Right lobe of liver (tissue), 4 donors: Measurements from ENCODE around the gene CYP4F8.

ENCODE experiments used
- CTCF ChIP-seq, 4 donors: fragments of 200-600 bp in 3 of 4; fragments of 450-650 bp in 1 of 4; IDR thresholded peaks; one replicate each; pipeline versions ENCODE4 v1.5.1 to v1.8.0; 2016 to 2022; ENCODE audit warnings: antibody characterized with exemption in 4 of 4, mild to moderate bottlenecking in 2 of 4
- POLR2A ChIP-seq: fragments of 450-650 bp; IDR thresholded peaks from one replicate; pipeline ENCODE4 v1.6.1; 2017; ENCODE audit warnings: antibody characterized with exemption, mild to moderate bottlenecking
- donor health status: DM: no; HTN: no; CAD: no.
- donor health status: DM: no; HTN: no; CAD: no.
- donor health status: DM: no; HTN: yes; CAD: no.

DNA sequence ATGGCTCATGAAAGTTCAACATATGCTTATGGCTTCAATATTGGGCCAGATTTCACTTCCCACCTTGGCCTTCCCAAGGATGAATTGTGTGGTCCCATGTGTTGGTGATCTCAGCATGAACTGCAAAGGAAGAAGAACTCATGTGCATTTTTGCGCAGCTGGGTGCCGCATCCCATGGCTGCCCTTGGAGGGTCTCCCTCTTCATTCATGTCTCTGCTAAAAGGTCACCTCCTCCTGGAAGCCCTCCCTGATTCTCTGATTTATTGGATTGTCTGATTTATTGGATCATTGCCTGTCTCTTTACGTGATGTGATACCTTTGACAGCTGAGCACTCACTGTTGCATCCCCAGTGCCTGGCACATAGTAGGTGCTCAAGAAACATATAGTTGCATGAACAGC, 1.7 kb upstream of the CYP4F8 start:
- no peak for TF ChIP-seq CTCF (IDR thresholded peaks at IDR 0.05)
- TF ChIP-seq POLR2A, result no peak
